Myocyte (in vitro differentiated cells): Measurements from ENCODE around the gene SOAT2. TPM values are rescaled to one million over a fixed set of nuclear protein-coding genes. Genes with fewer than 3 reads are reported as not detected.

Experiments
- microRNA-seq: library from miRNA; unstranded; fragments of <30 nt; microRNA quantifications from one replicate; pipeline ENCODE4, GENCODE V29; 2016
- total RNA-seq: library from RNA; depleted of rRNA; stranded (reverse); fragments of >200 nt; gene quantifications from 2 replicates; pipeline ENCODE4 v1.2.3, GENCODE V29; 2014

Gene SOAT2
- total RNA-seq, 1 donor from 2014 or later = not detected

Small RNAs within 50 kb of the gene (microRNA-seq; reads per million reads assigned to microRNA genes)
- 0.65 reads per million for gene MIR6757

Other genes with a start within 250 kb of the SOAT2 start
- gene KRT8, start 198.4 kb upstream of the SOAT2 start, total RNA-seq = 0.16 TPM in 1 of 2 replicates, not detected in the other
- gene KRT18, start 154.4 kb upstream of the SOAT2 start, total RNA-seq = 0.16 TPM in 1 of 2 replicates, not detected in the other
- gene EIF4B, start 97.0 kb upstream of the SOAT2 start, total RNA-seq = 494 and 561 TPM in 2 replicates
- gene TNS2, start 53.4 kb upstream of the SOAT2 start, total RNA-seq = 43.8 and 59.8 TPM in 2 replicates
- 25.7 and 35.7 TPM in 2 replicates for gene SPRYD3, start 24.1 kb upstream of the SOAT2 start, total RNA-seq
- gene IGFBP6, start 5.8 kb upstream of the SOAT2 start, total RNA-seq = 42.5 and 49.8 TPM in 2 replicates
- 7.4 and 9.2 TPM in 2 replicates for gene ZNF740, start 77.2 kb downstream of the SOAT2 start, total RNA-seq
- 5.6 and 15.5 TPM in 2 replicates for gene CSAD, start 77.4 kb downstream of the SOAT2 start, total RNA-seq
- gene ITGB7, start 103.8 kb downstream of the SOAT2 start, total RNA-seq = 0.16 and 0.32 TPM in 2 replicates
- gene RARG, start 128.7 kb downstream of the SOAT2 start, total RNA-seq = 15.4 and 22.7 TPM in 2 replicates
- gene ESPL1, start 164.8 kb downstream of the SOAT2 start, total RNA-seq = 0.36 and 0.53 TPM in 2 replicates
- 253 and 294 TPM in 2 replicates for gene PFDN5, start 192.1 kb downstream of the SOAT2 start, total RNA-seq
- 40.9 and 42.8 TPM in 2 replicates for gene MYG1, start 196.2 kb downstream of the SOAT2 start, total RNA-seq
- gene AAAS, start 218.1 kb downstream of the SOAT2 start, total RNA-seq = 63.6 and 74.1 TPM in 2 replicates
- gene SP7, start 232.9 kb downstream of the SOAT2 start, total RNA-seq = not detected in 2 replicates